ENCODE measurements around the gene TIMD4. TPM values are rescaled to one million over a fixed set of nuclear protein-coding genes. Genes with fewer than 3 reads are reported as not detected.

The TIMD4 gene
- total RNA-seq, 1 donor from 2014 or later: 1.6 TPM

GRCh38 chr5:156922207-156922792 is 40.7 kb downstream of the TIMD4 start:
- intact Hi-C loops (cut with micrococcal nuclease): loop anchor here (1.0 to 5.0 kb wide), 4 partner anchors 8 to 185 kb away; partner anchors contain the start of gene HAVCR2

GRCh38 chr5:156920861-156921431 is 42.1 kb downstream of the TIMD4 start:
- intact Hi-C loops (cut with micrococcal nuclease): loop anchor here (5.0 kb wide), 1 partner anchor 186 kb away; the partner anchor contains the start of gene HAVCR2

- intact Hi-C loops (cut with micrococcal nuclease): loop anchor here (5.0 kb wide), 1 partner anchor 187 kb away; the partner anchor contains the start of gene HAVCR2
Observed at GRCh38 chr5:156920042-156920860, 42.8 kb downstream of the TIMD4 start.

GRCh38 chr5:156918311-156918845 is 44.6 kb downstream of the TIMD4 start:
- intact Hi-C loops (cut with micrococcal nuclease): no loop called here

- intact Hi-C loops (cut with micrococcal nuclease): loop anchor here (1.0 kb wide), 1 partner anchor 8 kb away; no protein-coding TSS in a partner anchor
Observed at GRCh38 chr5:156914371-156914737, 48.7 kb downstream of the TIMD4 start.

GRCh38 chr5:156913719-156914370 is 49.2 kb downstream of the TIMD4 start:
- intact Hi-C loops (cut with micrococcal nuclease): loop anchor here (1.0 kb wide), 1 partner anchor 8 kb away; no protein-coding TSS in a partner anchor

GRCh38 chr5:156913355-156913718 is 49.7 kb downstream of the TIMD4 start:
- intact Hi-C loops (cut with micrococcal nuclease): no loop called here

- intact Hi-C loops (cut with micrococcal nuclease): no loop called here
Observed at GRCh38 chr5:156912869-156913268, 50.2 kb downstream of the TIMD4 start.

- intact Hi-C loops (cut with micrococcal nuclease): no loop called here
Observed at GRCh38 chr5:156909180-156909579, 53.8 kb downstream of the TIMD4 start.

GRCh38 chr5:156907667-156908066 is 55.4 kb downstream of the TIMD4 start:
- intact Hi-C loops (cut with micrococcal nuclease): no loop called here

- intact Hi-C loops (cut with micrococcal nuclease): no loop called here
Observed at GRCh38 chr5:156906807-156907206, 56.2 kb downstream of the TIMD4 start.

GRCh38 chr5:156896546-156896945 is 66.5 kb downstream of the TIMD4 start:
- intact Hi-C loops (cut with micrococcal nuclease): no loop called here

GRCh38 chr5:156893517-156893916 is 69.5 kb downstream of the TIMD4 start:
- intact Hi-C loops (cut with micrococcal nuclease): loop anchor here (5.0 kb wide), 1 partner anchor 34 kb away; no protein-coding TSS in a partner anchor

GRCh38 chr5:156892864-156893263 is 70.2 kb downstream of the TIMD4 start:
- intact Hi-C loops (cut with micrococcal nuclease): loop anchor here (5.0 kb wide), 1 partner anchor 34 kb away; no protein-coding TSS in a partner anchor

GRCh38 chr5:156892223-156892622 is 70.8 kb downstream of the TIMD4 start:
- intact Hi-C loops (cut with micrococcal nuclease): loop anchor here (5.0 kb wide), 1 partner anchor 35 kb away; no protein-coding TSS in a partner anchor

- intact Hi-C loops (cut with micrococcal nuclease): no loop called here
Observed at GRCh38 chr5:156888520-156888919, 74.5 kb downstream of the TIMD4 start.

- intact Hi-C loops (cut with micrococcal nuclease): no loop called here
Observed at GRCh38 chr5:156883316-156883875, 79.6 kb downstream of the TIMD4 start.

- intact Hi-C loops (cut with micrococcal nuclease): no loop called here
Observed at GRCh38 chr5:156879665-156880285, 83.3 kb downstream of the TIMD4 start.

GRCh38 chr5:156871212-156871611 is 91.8 kb downstream of the TIMD4 start:
- intact Hi-C loops (cut with micrococcal nuclease): no loop called here

- intact Hi-C loops (cut with micrococcal nuclease): no loop called here
Observed at GRCh38 chr5:156870498-156870839, 92.6 kb downstream of the TIMD4 start.
